K562 (cell line): ENCODE measurements around the gene HFE. TPM values are rescaled to one million over a fixed set of nuclear protein-coding genes. Genes with fewer than 3 reads are reported as not detected.

Source experiments
- ARID2 ChIP-seq: fragments of 450-650 bp; IDR thresholded peaks from 2 replicates; pipeline ENCODE4 v1.6.1; 2017; ENCODE audit warnings: antibody characterized with exemption, mild to moderate bottlenecking
- CEBPZ ChIP-seq: fragments of 150-350 bp; IDR thresholded peaks from 2 replicates; pipeline ENCODE4 v1.6.1; 2014; ENCODE audit warnings: low read depth, mild to moderate bottlenecking, low read length, borderline replicate concordance
- CLOCK ChIP-seq: fragments of 250-450 bp; sonication (Bioruptor Pico); IDR thresholded peaks from 2 replicates; pipeline ENCODE4 v1.4.0; 2020; ENCODE audit warnings: mild to moderate bottlenecking, moderate library complexity, borderline replicate concordance
- EGR1 ChIP-seq: fragments of 450-650 bp; conservative IDR thresholded peaks from 2 replicates; pipeline ENCODE4 v1.6.1; 2017; ENCODE audit warnings: mild to moderate bottlenecking
- ID3 ChIP-seq, 2 experiments: fragments of 250-450 bp in 1 of 2; fragments of 450-650 bp in 1 of 2; sonication (Bioruptor Pico) in 1 of 2; IDR thresholded peaks; 2 replicates each; pipeline versions ENCODE4 v1.6.1 to v1.8.0; 2016 to 2021; ENCODE audit warnings: mild to moderate bottlenecking in 2 of 2, moderate library complexity in 2 of 2, missing compliant biosample characterization in 1 of 2, missing genetic modification characterization in 1 of 2
- MCM5 ChIP-seq: fragments of 450-650 bp; IDR thresholded peaks from 2 replicates; pipeline ENCODE4 v1.6.1; 2016; ENCODE audit warnings: low read depth
- MEIS2 ChIP-seq: fragments of 450-650 bp; IDR thresholded peaks from 2 replicates; pipeline ENCODE4 v1.6.1; 2014; ENCODE audit warnings: mild to moderate bottlenecking; ENCODE audit not compliant: partially characterized antibody
- NFE2L1 ChIP-seq: fragments of 450-650 bp; IDR thresholded peaks from 2 replicates; pipeline ENCODE4 v1.6.1; 2016; ENCODE audit warnings: missing genetic modification characterization, low read depth, mild to moderate bottlenecking, missing compliant biosample characterization, moderate library complexity, borderline replicate concordance
- NR1H2 ChIP-seq: sonication (generic); formaldehyde crosslinking; IDR thresholded peaks from 2 replicates; pipeline ENCODE4 v1.4.0; 2020; ENCODE audit warnings: mild to moderate bottlenecking, missing genetic modification reagents
- PHF21A ChIP-seq: fragments of 450-650 bp; IDR thresholded peaks from 2 replicates; pipeline ENCODE4 v1.6.1; 2017; ENCODE audit warnings: low read depth, borderline replicate concordance
- PHTF2 ChIP-seq: fragments of 250-450 bp; sonication (Bioruptor Pico); IDR thresholded peaks from 2 replicates; pipeline ENCODE4 v1.5.0; 2021; ENCODE audit warnings: mild to moderate bottlenecking
- POLR2G ChIP-seq: fragments of 200-400 bp; formaldehyde crosslinking; IDR thresholded peaks from 2 replicates; pipeline ENCODE4 v1.6.1; 2017; ENCODE audit warnings: low read depth, mild to moderate bottlenecking, antibody characterized with exemption, low read length, moderate library complexity
- RAD21 ChIP-seq, 2 experiments: fragments of 250-450 bp in 1 of 2; fragments of 450-650 bp in 1 of 2; sonication (Bioruptor Pico) in 1 of 2; formaldehyde crosslinking in 1 of 2; IDR thresholded peaks in 1 of 2; conservative IDR thresholded peaks in 1 of 2; 2 replicates each; pipeline versions ENCODE4 v1.4.0 to v1.8.0; 2020 to 2022; ENCODE audit warnings: mild to moderate bottlenecking in 2 of 2, moderate library complexity in 1 of 2
- RCOR1 ChIP-seq, 2 experiments: IDR thresholded peaks; 2 replicates each; pipeline ENCODE4 v1.6.1; 2012; ENCODE audit warnings: low read depth in 2 of 2, low read length in 2 of 2, borderline replicate concordance in 1 of 2, improper control_type of control experiment in 1 of 2
- SETDB1 ChIP-seq: IDR thresholded peaks from one replicate; pipeline ENCODE4 v1.6.1; 2012; ENCODE audit warnings: low read length, control low read depth, inconsistent platforms
- SMARCC2 ChIP-seq: fragments of 450-650 bp; IDR thresholded peaks from 2 replicates; pipeline ENCODE4 v1.6.1; 2017; ENCODE audit warnings: antibody characterized with exemption, moderate library complexity, mild to moderate bottlenecking, low read depth
- SOX6 ChIP-seq: fragments of 450-650 bp; IDR thresholded peaks from 2 replicates; pipeline ENCODE4 v1.6.1; 2014; ENCODE audit warnings: mild to moderate bottlenecking
- SRF ChIP-seq, 2 experiments: fragments of 250-450, 450-650 bp in 1 of 2; sonication (Bioruptor Pico) in 1 of 2; sonication (generic) in 1 of 2; formaldehyde crosslinking; IDR thresholded peaks; 2 replicates each; pipeline versions ENCODE4 v1.5.0 to v1.5.1; 2020 to 2022; ENCODE audit warnings: mild to moderate bottlenecking in 1 of 2, missing genetic modification reagents in 1 of 2
- TAL1 ChIP-seq: fragments of 450-650 bp; IDR thresholded peaks from 2 replicates; pipeline ENCODE4 v1.6.1; 2016; ENCODE audit warnings: mild to moderate bottlenecking
- TBL1XR1 ChIP-seq, 2 experiments: IDR thresholded peaks; 2 replicates each; pipeline ENCODE4 v1.6.1; 2012; ENCODE audit warnings: improper control_type of control experiment in 2 of 2, low read length in 2 of 2, mild to moderate bottlenecking in 1 of 2
- XRCC3 ChIP-seq: fragments of 450-650 bp; IDR thresholded peaks from 2 replicates; pipeline ENCODE4 v1.6.1; 2017; ENCODE audit warnings: mild to moderate bottlenecking, moderate library complexity
- ZFP36 ChIP-seq: fragments of 150-350 bp; IDR thresholded peaks from 2 replicates; pipeline ENCODE4 v1.6.1; 2018; ENCODE audit warnings: low read length, low read depth; ENCODE audit not compliant: partially characterized antibody
- ZNF134 ChIP-seq: fragments of 250-450 bp; sonication (Bioruptor Pico); conservative IDR thresholded peaks from 2 replicates; pipeline ENCODE4 v1.4.0; 2020
- ZNF165 ChIP-seq: fragments of 250-450 bp; sonication (Bioruptor Pico); IDR thresholded peaks from 2 replicates; pipeline ENCODE4 v1.4.0; 2020; ENCODE audit warnings: borderline replicate concordance
- polyA plus RNA-seq, 8 experiments: library from polyadenylated mRNA; depleted of rRNA in 4 of 8; stranded (reverse) in 5 of 8; unstranded in 3 of 8; fragments of >200 nt; fragmentation: Nextera tagmentation in 2 of 8; fragmentation: Illumina TruSeq in 1 of 8; extraction: Ambion mirVana in 2 of 8; extraction: Trizol in 1 of 8; gene quantifications; 2 replicates each; pipeline versions ENCODE4 v1.2.1 to v1.2.3, GENCODE V29; 2011 to 2014; ENCODE audit warnings: inconsistent platforms in 1 of 8, missing spikeins in 1 of 8
- total RNA-seq, 7 experiments: library from RNA; depleted of rRNA in 6 of 7; stranded (reverse); fragments of >200 nt in 6 of 7; fragmentation: Illumina TruSeq in 2 of 7; extraction: Trizol in 2 of 7; gene quantifications; 2 replicates each; pipeline versions ENCODE4 v1.2.1 to v1.2.3, GENCODE V29; 2011 to 2021; ENCODE audit warnings: low replicate concordance in 1 of 7

HFE gene
- total and polyA plus RNA-seq, 9 of the 15 experiments (the other 6 are each of a cell fraction or from before 2014, with no cell fraction given): 0.14 to 1.2 (median 0.76) TPM

GRCh38 chr6:26065952-26066380 is 21.3 kb upstream of the HFE start (continued):
- TF ChIP-seq NR1H2 (CRISPR knock-in tag): no peak
- TF ChIP-seq NFE2L1 (tag): peak; percentile 47; the same call in 1 of the 2 replicates
- TF ChIP-seq RAD21 (CRISPR knock-in tag; conservative IDR thresholded peaks at IDR 0.05 in 1 of 2, IDR thresholded peaks at IDR 0.05 in 1 of 2): peak; percentile 99
- no peak for TF ChIP-seq ZFP36
- TF ChIP-seq POLR2G: no peak
- TF ChIP-seq ZNF134 (CRISPR knock-in tag): no peak
- TF ChIP-seq SMARCC2: no peak
- no peak for TF ChIP-seq MCM5
- TF ChIP-seq MEIS2: peak; percentile 66
- peak in 1 of 2 experiments; percentile 63; a peak in 1 of 4 replicates for TF ChIP-seq RCOR1 (IDR thresholded peaks at IDR 0.05; ENCODE audit: borderline replicate concordance in 1 of 2, low read depth in 2 of 2, low read length in 2 of 2)
- TF ChIP-seq ZNF165 (CRISPR knock-in tag): no peak
- TF ChIP-seq CEBPZ: no peak
- no peak for TF ChIP-seq XRCC3
- TF ChIP-seq TBL1XR1 (IDR thresholded peaks at IDR 0.05; ENCODE audit: low read length in 2 of 2): no peak
- no peak for TF ChIP-seq PHTF2 (CRISPR knock-in tag)
- no peak for TF ChIP-seq SETDB1
- TF ChIP-seq CLOCK (CRISPR knock-in tag): no peak
- TF ChIP-seq SRF (CRISPR knock-in tag; IDR thresholded peaks at IDR 0.05): peak in 1 of 2 experiments; percentile 70; a peak in 2 of 4 replicates
- no peak for TF ChIP-seq TAL1
- TF ChIP-seq SOX6: 0 out of 2 replicates have a peak, but pooled peaks have one; percentile 43
- no peak for TF ChIP-seq EGR1
- no peak for TF ChIP-seq PHF21A
- TF ChIP-seq ID3 (CRISPR knock-in tag; IDR thresholded peaks at IDR 0.05): no peak
- TF ChIP-seq ID3 (tag; IDR thresholded peaks at IDR 0.05): no peak
- peak; percentile 84 for TF ChIP-seq ARID2
